HUES6 (cell line): ENCODE measurements around the gene EEFSEC.

Experiments used
- H3K27ac ChIP-seq: 2 replicates; pipeline ENCODE4 v1.7.0; 2013; ENCODE audit warnings: low read depth, mild to moderate bottlenecking, low read length, inconsistent platforms
- H3K27me3 ChIP-seq: 2 replicates; pipeline ENCODE4 v1.6.1; 2013; ENCODE audit warnings: low read length; ENCODE audit not compliant: control insufficient read depth, insufficient read depth
- H3K36me3 ChIP-seq: 2 replicates; pipeline ENCODE4 v1.6.1; 2013; ENCODE audit warnings: low read length; ENCODE audit not compliant: control insufficient read depth, insufficient read depth
- H3K4me1 ChIP-seq: 2 replicates; pipeline ENCODE4 v1.6.1; 2013; ENCODE audit warnings: low read length; ENCODE audit not compliant: control insufficient read depth, insufficient read depth
- H3K4me3 ChIP-seq: 2 replicates; pipeline ENCODE4 v1.5.1; 2013; ENCODE audit warnings: low read depth, low read length
- H3K9ac ChIP-seq: one replicate; pipeline ENCODE4 v1.6.1; 2013; ENCODE audit warnings: mild to moderate bottlenecking, low read length
- H3K9me3 ChIP-seq: 2 replicates; pipeline ENCODE4 v1.6.1; 2013; ENCODE audit warnings: low read depth, low read length; ENCODE audit not compliant: control insufficient read depth, insufficient read depth

The EEFSEC gene

DNA sequence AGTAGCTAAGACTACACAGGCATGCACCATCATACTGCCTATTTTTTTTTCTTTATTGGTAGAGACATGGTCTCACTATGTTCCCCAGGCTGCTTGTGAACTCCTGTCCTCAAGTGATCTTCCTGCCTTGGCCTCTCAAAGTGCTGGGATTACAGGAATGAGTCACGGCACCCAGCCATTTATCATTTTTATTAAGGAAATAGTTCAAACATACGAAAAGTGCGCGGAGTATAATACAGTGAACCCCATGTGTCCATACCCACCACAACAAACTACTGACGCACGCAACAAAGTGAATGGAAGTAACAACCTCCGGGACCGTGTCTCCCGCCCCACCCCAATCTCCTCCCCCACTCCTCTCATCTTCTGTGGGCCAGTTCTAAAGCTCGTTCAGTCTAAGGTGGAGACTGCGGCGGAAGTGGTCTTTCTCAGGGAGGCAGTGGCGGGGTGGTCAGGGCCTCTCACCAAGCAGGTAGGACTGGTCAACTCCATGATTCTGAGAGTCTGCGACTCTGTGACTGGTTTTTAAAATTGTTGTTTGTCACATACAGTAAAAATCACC, 271.3 kb downstream of the EEFSEC start:
- Histone ChIP-seq H3K27me3 (peaks cover 52% of the 10 kb centered on the region), H3K9ac (no peak overlapping the region), H3K27ac (no peak overlapping the region), H3K9me3 (no peaks in the 10 kb centered on the region; the same call in 1 of the 2 replicates), H3K4me1 (peaks cover 19% of the 10 kb centered on the region), H3K36me3 (no peaks in the 10 kb centered on the region), H3K4me3 (no peak overlapping the region)

GRCh38 chr3:128425142-128425845, 272.0 kb downstream of the EEFSEC start:
- no peaks in the 10 kb centered on the region for H3K36me3 ChIP-seq
- H3K4me3 ChIP-seq: no peak overlapping the region
- H3K9me3 ChIP-seq: no peaks in the 10 kb centered on the region
- H3K4me1 ChIP-seq: peaks cover 19% of the 10 kb centered on the region
- no peak overlapping the region for H3K9ac ChIP-seq
- peaks cover 59% of the 10 kb centered on the region for H3K27me3 ChIP-seq
- H3K27ac ChIP-seq: no peak overlapping the region

GRCh38 chr3:128425846-128426127, 272.5 kb downstream of the EEFSEC start:
- no peaks in the 10 kb centered on the region for H3K36me3 ChIP-seq
- no peaks in the 10 kb centered on the region for H3K9me3 ChIP-seq
- H3K4me3 ChIP-seq: no peak overlapping the region
- H3K27me3 ChIP-seq: peaks cover 64% of the 10 kb centered on the region
- H3K9ac ChIP-seq: no peak overlapping the region
- H3K27ac ChIP-seq: no peak overlapping the region
- peaks cover 23% of the 10 kb centered on the region for H3K4me1 ChIP-seq

DNA sequence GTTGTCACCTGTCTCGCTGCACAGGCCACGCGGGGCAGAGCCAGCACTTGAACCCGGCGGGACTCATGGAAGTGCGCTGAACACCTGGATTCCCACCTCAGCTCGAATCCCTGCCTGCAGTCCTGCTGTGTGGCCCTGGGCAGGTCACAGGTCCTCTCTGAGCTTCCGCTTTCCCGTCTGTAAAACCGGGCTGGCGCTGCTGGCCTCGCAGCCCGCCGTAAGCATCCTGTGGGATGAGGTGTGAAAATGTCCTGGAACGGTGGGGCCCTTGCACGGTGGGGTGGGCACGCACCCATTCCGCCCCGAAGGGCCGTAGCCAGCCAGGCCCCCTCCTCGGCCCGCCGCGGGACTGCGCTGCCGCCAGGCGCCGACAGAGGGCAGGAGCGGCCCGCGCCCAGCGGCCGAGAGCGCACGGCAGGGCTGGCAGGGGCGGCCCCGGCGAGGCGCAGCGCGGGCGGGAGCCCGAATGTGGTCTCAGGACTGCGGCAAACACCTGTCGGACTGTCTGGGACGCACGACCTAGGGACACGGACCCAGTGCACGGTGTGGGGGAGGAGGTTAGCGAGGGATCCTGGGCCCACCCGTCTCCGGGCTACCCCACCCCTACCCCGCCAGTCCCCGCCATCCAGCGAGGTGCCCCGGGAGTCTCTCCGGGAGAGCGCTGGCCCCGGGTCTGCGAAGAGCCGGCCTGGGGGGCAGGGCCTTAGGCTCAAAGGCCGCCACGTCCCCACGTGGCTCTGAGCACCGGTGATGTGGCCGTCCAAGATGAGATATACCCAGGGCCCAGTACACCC, 273.0 kb downstream of the EEFSEC start:
- H3K4me1 ChIP-seq: peaks cover 25% of the 10 kb centered on the region
- no peaks in the 10 kb centered on the region for H3K36me3 ChIP-seq
- peaks cover 69% of the 10 kb centered on the region for H3K27me3 ChIP-seq
- H3K9ac ChIP-seq: no peak overlapping the region
- no peaks in the 10 kb centered on the region for H3K9me3 ChIP-seq
- H3K27ac ChIP-seq: no peak overlapping the region
- peak overlapping the region; percentile 40 for H3K4me3 ChIP-seq

- H3K9ac ChIP-seq: no peak overlapping the region
- no peaks in the 10 kb centered on the region for H3K9me3 ChIP-seq
- H3K4me3 ChIP-seq: no peak overlapping the region
- H3K36me3 ChIP-seq: no peaks in the 10 kb centered on the region
- no peak overlapping the region for H3K27ac ChIP-seq
- H3K4me1 ChIP-seq: peaks cover 33% of the 10 kb centered on the region
- peaks cover 79% of the 10 kb centered on the region for H3K27me3 ChIP-seq
Measured at GRCh38 chr3:128427175-128427857, 274.0 kb downstream of the EEFSEC start.

- Histone ChIP-seq H3K4me3 (no peak overlapping the region), H3K36me3 (no peaks in the 10 kb centered on the region), H3K27ac (no peak overlapping the region), H3K9ac (no peak overlapping the region), H3K4me1 (peaks cover 36% of the 10 kb centered on the region), H3K9me3 (no peaks in the 10 kb centered on the region), H3K27me3 (peaks cover 85% of the 10 kb centered on the region)
Measured at GRCh38 chr3:128427872-128428822, 274.9 kb downstream of the EEFSEC start.

- H3K27ac ChIP-seq: no peak overlapping the region
- no peak overlapping the region for H3K4me3 ChIP-seq
- H3K9ac ChIP-seq: no peak overlapping the region
- H3K9me3 ChIP-seq: no peaks in the 10 kb centered on the region
- peaks cover 90% of the 10 kb centered on the region for H3K27me3 ChIP-seq
- H3K4me1 ChIP-seq: peaks cover 47% of the 10 kb centered on the region
- H3K36me3 ChIP-seq: no peaks in the 10 kb centered on the region
Measured at GRCh38 chr3:128429275-128429674, 276.0 kb downstream of the EEFSEC start.

- no peak overlapping the region for H3K4me3 ChIP-seq
- H3K36me3 ChIP-seq: no peaks in the 10 kb centered on the region
- no peaks in the 10 kb centered on the region for H3K9me3 ChIP-seq
- peaks cover 89% of the 10 kb centered on the region for H3K27me3 ChIP-seq
- H3K4me1 ChIP-seq: peaks cover 48% of the 10 kb centered on the region
- H3K27ac ChIP-seq: no peak overlapping the region
- no peak overlapping the region for H3K9ac ChIP-seq
Measured at GRCh38 chr3:128429751-128430150, 276.5 kb downstream of the EEFSEC start.

DNA sequence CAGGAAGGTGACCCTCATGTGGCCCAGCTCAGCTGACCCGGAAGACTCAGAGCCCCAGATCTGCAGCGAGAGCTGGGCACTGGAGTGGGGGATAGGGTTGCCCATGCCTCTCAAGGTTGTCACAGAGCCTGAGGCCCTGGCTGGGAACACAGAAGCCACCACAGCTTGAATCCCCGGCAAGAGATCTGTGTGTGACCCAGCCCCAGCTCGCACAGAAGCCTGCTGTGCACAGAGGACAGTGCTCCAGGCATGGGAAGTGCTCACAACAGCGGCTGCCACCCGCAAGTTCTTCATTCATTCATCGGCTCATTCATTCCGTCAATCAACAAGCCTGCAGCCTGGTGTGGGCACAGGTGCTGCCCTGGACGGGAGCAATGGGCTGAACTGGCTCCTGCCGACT, 277.0 kb downstream of the EEFSEC start:
- peaks cover 54% of the 10 kb centered on the region for H3K4me1 ChIP-seq
- H3K27me3 ChIP-seq: peaks cover 88% of the 10 kb centered on the region
- no peak overlapping the region for H3K9ac ChIP-seq

GRCh38 chr3:128430731-128431130, 277.4 kb downstream of the EEFSEC start:
- H3K27me3 ChIP-seq: peaks cover 88% of the 10 kb centered on the region
- no peak overlapping the region for H3K9ac ChIP-seq
- H3K27ac ChIP-seq: no peak overlapping the region
- no peaks in the 10 kb centered on the region for H3K36me3 ChIP-seq
- no peaks in the 10 kb centered on the region for H3K9me3 ChIP-seq
- no peak overlapping the region for H3K4me3 ChIP-seq
- H3K4me1 ChIP-seq: peaks cover 58% of the 10 kb centered on the region

More for the DNA sequence above, 277.0 kb downstream of the EEFSEC start:
- H3K36me3 ChIP-seq: no peaks in the 10 kb centered on the region
- H3K4me3 ChIP-seq: no peak overlapping the region
- no peaks in the 10 kb centered on the region for H3K9me3 ChIP-seq
- no peak overlapping the region for H3K27ac ChIP-seq
